GM19099 (cell line): Measurements from ENCODE around the gene BICRA.

Experiments used
- POLR2A ChIP-seq: IDR thresholded peaks from 3 replicates; pipeline ENCODE4 v1.6.1; 2011; ENCODE audit warnings: low read depth; ENCODE audit not compliant: insufficient read length; ENCODE audit errors: extremely low read depth

Gene BICRA

GRCh38 chr19:47663911-47664771, 55.2 kb downstream of the BICRA start:
- no peak for TF ChIP-seq POLR2A

GRCh38 chr19:47670736-47671135, 61.8 kb downstream of the BICRA start:
- TF ChIP-seq POLR2A: no peak

GRCh38 chr19:47671499-47671898, 62.6 kb downstream of the BICRA start:
- TF ChIP-seq POLR2A: no peak

- no peak for TF ChIP-seq POLR2A
Observed at GRCh38 chr19:47673426-47673825, 64.5 kb downstream of the BICRA start.

- TF ChIP-seq POLR2A: no peak
Observed at GRCh38 chr19:47674548-47674947, 65.6 kb downstream of the BICRA start.

GRCh38 chr19:47675271-47675670, 66.3 kb downstream of the BICRA start:
- no peak for TF ChIP-seq POLR2A

- no peak for TF ChIP-seq POLR2A
Observed at GRCh38 chr19:47675859-47676258, 66.9 kb downstream of the BICRA start.

- TF ChIP-seq POLR2A: no peak
Observed at GRCh38 chr19:47676811-47677210, 67.9 kb downstream of the BICRA start.

GRCh38 chr19:47679251-47679900, 70.4 kb downstream of the BICRA start:
- TF ChIP-seq POLR2A: no peak

GRCh38 chr19:47679922-47680857, 71.3 kb downstream of the BICRA start:
- no peak for TF ChIP-seq POLR2A

- no peak for TF ChIP-seq POLR2A
Observed at GRCh38 chr19:47680858-47681332, 72.0 kb downstream of the BICRA start.

- no peak for TF ChIP-seq POLR2A
Observed at GRCh38 chr19:47681388-47681787, 72.5 kb downstream of the BICRA start.

GRCh38 chr19:47681936-47682335, 73.0 kb downstream of the BICRA start:
- TF ChIP-seq POLR2A: no peak

- TF ChIP-seq POLR2A: no peak
Observed at GRCh38 chr19:47682939-47683338, 74.0 kb downstream of the BICRA start.

- no peak for TF ChIP-seq POLR2A
Observed at GRCh38 chr19:47686679-47687450, 77.9 kb downstream of the BICRA start.

GRCh38 chr19:47687906-47688305, 79.0 kb downstream of the BICRA start:
- TF ChIP-seq POLR2A: no peak
